OCI-LY7 (cell line): ENCODE data around the gene FGGY.

ENCODE experiments used
- CTCF ChIP-seq: fragments of 200-600 bp; sonication (generic); conservative IDR thresholded peaks from 2 replicates; pipeline ENCODE4 v1.5.1; 2014; ENCODE audit warnings: mild to moderate bottlenecking, antibody characterized with exemption, low read length, moderate library complexity, mixed read lengths
- EZH2phosphoT487 ChIP-seq: fragments of 200-600 bp; sonication (generic); IDR thresholded peaks from 2 replicates; pipeline ENCODE4 v1.6.1; 2018; ENCODE audit warnings: low read depth, borderline replicate concordance, mild to moderate bottlenecking, mixed run types, antibody characterized with exemption, low read length, moderate library complexity, mixed read lengths

DNA sequence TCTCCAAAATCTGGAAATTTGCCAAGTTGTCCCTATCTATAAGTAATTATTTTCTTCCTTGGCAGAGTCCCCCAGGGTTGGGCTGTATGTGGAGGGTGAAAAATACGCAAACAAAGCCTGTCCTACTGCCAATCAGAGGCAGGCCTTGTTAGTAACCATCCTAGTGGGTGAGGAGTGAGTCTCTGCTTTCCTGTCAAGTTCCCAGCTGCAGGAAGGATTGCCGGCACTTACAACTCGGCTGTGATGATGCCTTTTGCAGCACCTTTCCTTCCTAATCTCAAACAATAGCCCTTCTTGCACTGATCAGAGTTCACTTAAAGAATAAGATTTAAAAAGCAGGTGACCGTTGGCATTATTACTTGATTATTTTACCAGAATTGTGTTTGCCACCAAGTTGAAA lies 31.3 kb upstream of the FGGY start:
- TF ChIP-seq CTCF (no peak), EZH2phosphoT487 (no peak)
